Esophagus squamous epithelium (tissue), 5 donors: ENCODE measurements around the gene LONP1. TPM values are rescaled to one million over a fixed set of nuclear protein-coding genes. Genes with fewer than 3 reads are reported as not detected.
"Not testable (repeated sequence)": the region's sequence is repeated elsewhere in the genome, so short reads cannot be mapped to it uniquely, and the experiment has no call there.

Experiments
- DNase-seq: peaks from one replicate; lab custom pipeline; 2025; lab: John Stamatoyannopoulos, UW
- H3K27ac ChIP-seq, 4 donors: fragments of 200-600 bp; sonication (generic); one replicate each; pipeline ENCODE4 v1.5.1; 2016 to 2019; ENCODE audit warnings: mild to moderate bottlenecking in 1 of 4
- H3K27me3 ChIP-seq, 4 donors: fragments of 200-600 bp; sonication (generic); 1 replicate in 3 of 4; 2 replicates in 1 of 4; pipeline versions ENCODE4 v1.5.1 to v1.6.0; 2017 to 2021; ENCODE audit warnings: antibody characterized with exemption in 1 of 4
- H3K36me3 ChIP-seq, 3 donors: fragments of 200-600 bp; sonication (generic); one replicate each; pipeline ENCODE4 v1.5.1; 2016 to 2019
- H3K4me1 ChIP-seq, 3 donors: fragments of 200-600 bp; sonication (generic); one replicate each; pipeline ENCODE4 v1.5.1; 2017 to 2019
- H3K4me3 ChIP-seq, 4 donors: fragments of 200-600 bp; sonication (generic); 1 replicate in 3 of 4; 2 replicates in 1 of 4; pipeline ENCODE4 v1.5.1; 2016 to 2019; ENCODE audit warnings: mild to moderate bottlenecking in 2 of 4, moderate library complexity in 1 of 4
- H3K9me3 ChIP-seq, 3 donors: fragments of 200-600 bp; sonication (generic); one replicate each; pipeline ENCODE4 v1.5.1; 2016 to 2019
- POLR2A ChIP-seq, 4 donors: fragments of 450-650 bp; IDR thresholded peaks; one replicate each; pipeline ENCODE4 v1.6.1; 2017; ENCODE audit warnings: antibody characterized with exemption in 4 of 4, mild to moderate bottlenecking in 4 of 4, moderate library complexity in 3 of 4
- WGBS, 2 donors: methylation state at CpG; one replicate each; pipeline ENCODE4 v1.1.5; 2018; 5-methylcytosine and 5-hydroxymethylcytosine counted together
- intact Hi-C: fragments of 100-400 bp; cut with DNase I; formaldehyde crosslinking; loops from one replicate; pipeline ENCODE4 v1.15.0; 2022
- total RNA-seq, 4 donors: library from RNA; depleted of rRNA; stranded (reverse); fragments of >200 nt; gene quantifications; one replicate each; pipeline ENCODE4 v1.1.0, GENCODE V29; 2016
- TF ChIP-seq, protein P1 (sequence below), 6 experiments: fragments of 450-650 bp in 4 of 6; fragments of 200-600 bp in 2 of 6; sonication (generic) in 2 of 6; IDR thresholded peaks; one replicate each; pipeline ENCODE4 v1.5.1; 2016 to 2019; ENCODE audit warnings: antibody characterized with exemption in 6 of 6, mild to moderate bottlenecking in 4 of 6, moderate library complexity in 4 of 6
- donor health status: DM: yes; HTN: yes; CAD: no.

The LONP1 gene
- total RNA-seq, 4 donors from 2014 or later, result 38.0 to 68.5 (median 51.2) TPM

DNA sequence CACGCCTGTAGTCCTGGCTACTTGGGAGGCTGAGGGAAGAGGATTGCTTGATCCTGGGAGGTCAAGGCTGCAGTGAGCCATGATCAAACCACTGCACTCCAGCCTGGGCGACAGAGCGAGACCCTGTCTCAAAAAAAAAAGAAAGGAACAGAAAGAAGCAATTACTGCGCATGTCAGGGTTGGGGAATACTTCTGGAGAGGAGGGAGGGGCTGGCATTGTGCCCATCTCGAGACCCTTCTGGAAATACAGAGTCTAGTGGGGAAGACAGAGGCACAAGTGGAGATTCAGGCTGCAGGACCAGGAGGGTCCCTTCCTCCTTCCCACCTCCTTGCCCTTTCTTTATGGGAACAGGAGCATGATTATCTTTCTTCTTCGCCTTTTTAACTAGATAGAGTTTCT, 33.8 kb upstream of the LONP1 start:
- Histone ChIP-seq H3K4me3 (no peak overlapping the region), H3K36me3 (no peaks in the 10 kb centered on the region), H3K9me3 (no peaks in the 10 kb centered on the region), H3K27me3 (peaks cover 0 to 33% (median 0%) of the 10 kb centered on the region in 4 donors), H3K4me1 (no peaks in the 10 kb centered on the region), H3K27ac (no peak overlapping the region)
- intact Hi-C loops, result no loop called here
- no peak for DNase-seq
- TF ChIP-seq POLR2A (IDR thresholded peaks at IDR 0.05), result no peak
- 67 to 69% methylated on average over 6 of the region's 6 CpGs for WGBS, 2 donors

DNA sequence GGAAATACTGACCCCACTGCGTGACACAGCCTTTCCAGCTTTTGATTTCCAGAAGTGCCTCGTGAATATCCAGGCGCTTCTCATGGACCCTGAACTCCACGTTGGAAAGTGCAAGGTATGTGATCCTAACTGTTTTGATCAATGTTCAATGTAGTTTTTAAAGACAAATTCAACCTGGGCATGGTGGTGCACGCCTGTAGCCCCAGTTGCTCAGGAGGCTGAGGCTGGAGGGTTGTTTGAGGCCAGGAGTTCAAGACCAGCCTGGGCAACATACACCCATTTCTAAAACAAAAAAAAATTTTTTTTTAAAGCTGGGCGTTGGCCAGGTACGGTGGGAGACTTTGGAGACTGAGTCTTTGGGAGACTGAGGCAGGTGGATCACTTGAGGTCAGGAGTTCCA, 31.8 kb upstream of the LONP1 start:
- H3K27ac ChIP-seq, result no peak overlapping the region
- no peak for DNase-seq
- no peaks in the 10 kb centered on the region for H3K36me3 ChIP-seq
- H3K27me3 ChIP-seq, result peaks cover 0 to 40% (median 0%) of the 10 kb centered on the region in 4 donors
- intact Hi-C loops, result no loop called here
- 81 to 84% methylated on average over 5 to 7 of the region's 7 CpGs for WGBS, 2 donors
- no peak overlapping the region for H3K4me3 ChIP-seq
- no peaks in the 10 kb centered on the region for H3K9me3 ChIP-seq
- H3K4me1 ChIP-seq, result no peaks in the 10 kb centered on the region
- TF ChIP-seq, protein P1, sequence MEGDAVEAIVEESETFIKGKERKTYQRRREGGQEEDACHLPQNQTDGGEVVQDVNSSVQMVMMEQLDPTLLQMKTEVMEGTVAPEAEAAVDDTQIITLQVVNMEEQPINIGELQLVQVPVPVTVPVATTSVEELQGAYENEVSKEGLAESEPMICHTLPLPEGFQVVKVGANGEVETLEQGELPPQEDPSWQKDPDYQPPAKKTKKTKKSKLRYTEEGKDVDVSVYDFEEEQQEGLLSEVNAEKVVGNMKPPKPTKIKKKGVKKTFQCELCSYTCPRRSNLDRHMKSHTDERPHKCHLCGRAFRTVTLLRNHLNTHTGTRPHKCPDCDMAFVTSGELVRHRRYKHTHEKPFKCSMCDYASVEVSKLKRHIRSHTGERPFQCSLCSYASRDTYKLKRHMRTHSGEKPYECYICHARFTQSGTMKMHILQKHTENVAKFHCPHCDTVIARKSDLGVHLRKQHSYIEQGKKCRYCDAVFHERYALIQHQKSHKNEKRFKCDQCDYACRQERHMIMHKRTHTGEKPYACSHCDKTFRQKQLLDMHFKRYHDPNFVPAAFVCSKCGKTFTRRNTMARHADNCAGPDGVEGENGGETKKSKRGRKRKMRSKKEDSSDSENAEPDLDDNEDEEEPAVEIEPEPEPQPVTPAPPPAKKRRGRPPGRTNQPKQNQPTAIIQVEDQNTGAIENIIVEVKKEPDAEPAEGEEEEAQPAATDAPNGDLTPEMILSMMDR (IDR thresholded peaks at IDR 0.05), result no peak
- no peak for TF ChIP-seq POLR2A (IDR thresholded peaks at IDR 0.05)

DNA sequence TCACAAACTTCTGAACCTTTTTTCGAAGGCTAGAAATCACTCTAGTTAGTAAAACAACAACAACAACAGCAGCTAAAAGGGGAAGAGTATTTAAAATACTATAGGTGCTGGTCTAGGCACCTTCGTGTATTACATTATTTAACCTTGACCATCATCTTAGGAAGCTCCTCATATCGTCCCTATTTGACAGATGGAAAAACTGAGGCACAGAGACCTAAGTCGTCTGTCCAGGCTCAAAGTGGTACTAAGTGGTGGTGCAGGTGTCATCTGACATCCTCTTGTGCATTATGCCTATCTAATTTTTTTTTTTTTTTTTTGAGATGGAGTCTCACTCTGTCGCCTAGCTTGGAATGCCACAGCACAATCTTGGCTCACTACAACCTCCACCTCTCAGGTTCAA, 29.6 kb upstream of the LONP1 start:
- Histone ChIP-seq H3K36me3 (no peaks in the 10 kb centered on the region), H3K4me1 (no peaks in the 10 kb centered on the region), H3K27me3 (peaks cover 0 to 49% (median 0%) of the 10 kb centered on the region in 4 donors), H3K9me3 (no peaks in the 10 kb centered on the region), H3K4me3 (no peak overlapping the region), H3K27ac (no peak overlapping the region)
- intact Hi-C loops, result no loop called here
- no peak for DNase-seq
- TF ChIP-seq, protein P1 (IDR thresholded peaks at IDR 0.05), result no peak
- no peak for TF ChIP-seq POLR2A (IDR thresholded peaks at IDR 0.05)
- WGBS, 2 donors, result 77 to 83% methylated on average over 5 of the region's 5 CpGs

DNA sequence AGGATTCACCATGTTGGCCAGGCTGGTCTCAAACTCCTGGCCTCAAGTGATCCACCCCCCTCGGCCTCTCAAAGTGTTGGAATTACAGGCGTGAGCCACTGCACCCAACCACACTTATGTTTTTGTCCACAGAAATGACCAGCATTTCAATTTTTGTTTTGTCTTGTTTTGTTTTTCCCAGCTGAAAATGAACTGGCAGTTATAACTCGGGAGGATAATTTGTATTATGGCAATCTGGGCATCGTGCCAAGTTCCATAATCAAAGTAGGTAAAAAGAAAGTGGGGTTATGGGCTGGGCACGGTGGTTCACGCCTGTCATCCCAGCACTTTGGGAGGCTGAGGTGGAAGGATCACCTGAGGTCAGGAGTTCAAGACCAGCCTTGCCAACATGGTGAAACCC, 29.0 kb upstream of the LONP1 start:
- H3K27ac ChIP-seq, DNase-seq, intact Hi-C loops, H3K9me3 ChIP-seq, H3K4me1 ChIP-seq, H3K4me3 ChIP-seq, H3K36me3 ChIP-seq: not testable (repeated sequence)
- peaks cover 0 to 49% (median 0%) of the 10 kb centered on the region in 4 donors for H3K27me3 ChIP-seq
- WGBS, 2 donors, result 13 to 19% methylated on average over 6 of the region's 6 CpGs

DNA sequence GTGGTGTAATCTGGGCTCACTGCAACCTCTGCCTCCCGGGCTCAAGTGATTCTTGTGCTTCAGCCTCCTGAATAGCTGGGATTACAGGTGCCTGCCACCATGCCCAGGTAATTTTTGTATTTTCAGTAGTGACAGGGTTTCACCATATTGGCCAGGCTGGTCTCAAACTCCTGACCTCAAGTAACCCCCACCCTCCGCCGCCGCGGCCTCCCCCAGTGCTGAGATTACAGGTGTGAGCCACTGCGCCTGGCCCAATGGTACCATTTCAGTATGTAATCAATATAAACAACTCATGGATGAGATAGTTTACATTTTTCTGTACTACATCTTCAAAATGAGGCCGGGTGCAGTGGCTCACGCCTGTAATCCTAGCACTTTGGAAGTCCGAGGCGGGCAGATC, 25.1 kb upstream of the LONP1 start:
- 86 to 94% methylated on average over 9 to 10 of the region's 10 CpGs for WGBS, 2 donors
- peaks cover 0 to 56% (median 0%) of the 10 kb centered on the region in 4 donors for H3K27me3 ChIP-seq
- H3K9me3 ChIP-seq, H3K4me1 ChIP-seq, H3K4me3 ChIP-seq, intact Hi-C loops, H3K36me3 ChIP-seq, DNase-seq, H3K27ac ChIP-seq: not testable (repeated sequence)

DNA sequence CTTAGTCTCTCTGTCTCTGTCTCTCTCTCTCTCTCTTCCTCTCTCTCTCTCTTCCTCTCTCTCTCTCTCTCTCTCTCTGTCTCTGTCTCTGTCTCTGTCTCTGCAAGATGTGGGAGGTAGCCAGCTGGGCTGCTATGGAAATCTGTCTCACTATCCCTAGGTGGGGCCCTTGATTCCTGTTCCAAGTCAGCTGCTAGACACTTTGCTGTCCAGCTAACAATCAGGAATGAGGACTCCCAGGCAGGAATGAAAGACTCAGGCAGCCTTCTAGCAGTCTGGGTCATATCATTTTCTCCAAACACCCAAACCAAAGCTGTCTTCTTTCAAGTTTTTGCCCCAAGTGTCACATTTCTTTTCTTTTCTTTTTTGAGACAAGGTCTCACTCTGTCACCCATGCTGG, 23.7 kb upstream of the LONP1 start:
- Histone ChIP-seq H3K27me3 (peaks cover 0 to 42% (median 0%) of the 10 kb centered on the region in 4 donors), H3K4me3 (no peak overlapping the region), H3K27ac (no peak overlapping the region), H3K36me3 (no peaks in the 10 kb centered on the region), H3K4me1 (no peaks in the 10 kb centered on the region), H3K9me3 (no peaks in the 10 kb centered on the region)
- no peak for DNase-seq
- intact Hi-C loops, result no loop called here
- no peak for TF ChIP-seq POLR2A (IDR thresholded peaks at IDR 0.05)
- TF ChIP-seq, protein P1 (IDR thresholded peaks at IDR 0.05), result no peak

DNA sequence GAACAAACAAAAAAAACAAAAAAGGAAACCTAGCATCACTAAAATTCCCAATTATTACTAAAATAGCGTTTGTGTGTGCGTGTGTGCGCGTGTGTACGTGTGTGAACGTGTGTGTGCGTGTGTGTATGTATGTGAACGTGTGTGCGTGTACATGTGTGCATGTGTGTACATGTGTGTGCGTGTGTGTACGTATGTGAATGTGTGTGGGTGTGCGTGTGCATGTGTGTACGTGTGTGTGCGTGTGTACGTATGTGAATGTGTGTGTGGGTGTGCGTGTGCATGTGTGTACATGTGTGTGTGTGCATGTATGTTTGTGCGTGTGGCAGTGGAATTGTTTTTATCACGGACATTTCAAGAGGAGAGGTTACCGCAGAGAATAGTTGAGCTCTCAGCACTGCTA, 22.1 kb upstream of the LONP1 start:
- Histone ChIP-seq H3K27me3 (peaks cover 0 to 31% (median 0%) of the 10 kb centered on the region in 4 donors), H3K27ac (no peak overlapping the region), H3K4me3 (no peak overlapping the region), H3K9me3 (no peaks in the 10 kb centered on the region), H3K4me1 (no peaks in the 10 kb centered on the region), H3K36me3 (no peaks in the 10 kb centered on the region)
- 87% methylated on average over 19 of the region's 19 CpGs for WGBS, 2 donors
- TF ChIP-seq, protein P1 (IDR thresholded peaks at IDR 0.05), result no peak
- no peak for TF ChIP-seq POLR2A (IDR thresholded peaks at IDR 0.05)
- DNase-seq, result no peak
- intact Hi-C loops, result no loop called here
